Central memory CD4-positive, alpha-beta T cell (primary cell): ENCODE results near the gene TBPL1.
A peak's percentile ranks its signal among the peaks of the same experiment; 100 is the strongest.
"Not testable (repeated sequence)": the region's sequence is repeated elsewhere in the genome, so short reads cannot be mapped to it uniquely, and the experiment has no call there.

ENCODE experiments used
- DNase-seq: peaks from one replicate; pipeline ENCODE4 v3.0.0; 2022
- total RNA-seq, 3 experiments: gene quantifications; one replicate each; lab custom pipeline; 2026; lab: John Stamatoyannopoulos, UW

Gene TBPL1
- total RNA-seq = 15.8 to 30.1 (median 26.9) reads per million in 3 experiments

- DNase-seq = peak; percentile 80
Measured at GRCh38 chr6:133952815-133953633, at the start of gene TBPL1. Gene TBPL1 (plus strand): TSS chr6:133953224. CDS start chr6:133980126, 26,902 bp downstream.

- no peak for DNase-seq
Measured at GRCh38 chr6:133903855-133904254, 49.2 kb upstream of the TBPL1 start.

- DNase-seq = no peak
Measured at GRCh38 chr6:133906050-133906449, 47.0 kb upstream of the TBPL1 start.

- peak; percentile 45 for DNase-seq
Measured at GRCh38 chr6:133916650-133917151, 36.3 kb upstream of the TBPL1 start.

- no peak for DNase-seq
Measured at GRCh38 chr6:133917781-133918180, 35.2 kb upstream of the TBPL1 start.

GRCh38 chr6:133918208-133918930 lies 34.7 kb upstream of the TBPL1 start:
- no peak for DNase-seq

GRCh38 chr6:133919362-133919761 lies 33.7 kb upstream of the TBPL1 start:
- DNase-seq = no peak

GRCh38 chr6:133921249-133921859 lies 31.7 kb upstream of the TBPL1 start:
- peak; percentile 53 for DNase-seq

GRCh38 chr6:133923938-133924593 lies 29.0 kb upstream of the TBPL1 start:
- peak; percentile 52 for DNase-seq

GRCh38 chr6:133931221-133931620 lies 21.8 kb upstream of the TBPL1 start:
- DNase-seq = not testable (repeated sequence)

GRCh38 chr6:133936352-133936751 lies 16.7 kb upstream of the TBPL1 start:
- DNase-seq = not testable (repeated sequence)

GRCh38 chr6:133937909-133938308 lies 15.1 kb upstream of the TBPL1 start:
- DNase-seq = no peak

GRCh38 chr6:133938533-133938932 lies 14.5 kb upstream of the TBPL1 start:
- DNase-seq = no peak

GRCh38 chr6:133939778-133940667 lies 13.0 kb upstream of the TBPL1 start:
- DNase-seq = no peak

GRCh38 chr6:133945158-133945557 lies 7.9 kb upstream of the TBPL1 start:
- DNase-seq = no peak

GRCh38 chr6:133947302-133947900 lies 5.6 kb upstream of the TBPL1 start:
- no peak for DNase-seq

GRCh38 chr6:133948472-133948871 lies 4.6 kb upstream of the TBPL1 start:
- DNase-seq = no peak

GRCh38 chr6:133951227-133951626 lies 1.8 kb upstream of the TBPL1 start:
- no peak for DNase-seq

- peak; percentile 36 for DNase-seq
Measured at GRCh38 chr6:133951881-133952814, 876 bp upstream of the TBPL1 start.
